GM13976 (cell line): ENCODE measurements around the gene WDFY4.

ENCODE experiments used
- DNase-seq: peaks from one replicate; pipeline ENCODE4 v3.0.0; 2012; ENCODE audit warnings: low spot score
- in situ Hi-C: fragments of 300-500 bp; cut with MboI; formaldehyde crosslinking; loops from one replicate; pipeline ENCODE4 v1.12.0; 2022; ENCODE audit warnings: low sequenced_read_pairs, mixed read lengths, inconsistent platforms; ENCODE audit not compliant: unreplicated experiment
- TF ChIP-seq, protein P1 (sequence below): IDR thresholded peaks from 2 replicates; pipeline ENCODE4 v1.5.1; 2012; ENCODE audit warnings: borderline replicate concordance, mild to moderate bottlenecking; ENCODE audit not compliant: insufficient read depth; ENCODE audit errors: extremely low read depth, missing control alignments, control extremely low read depth

WDFY4 gene

GRCh38 chr10:48704156-48704555 is 19.5 kb downstream of the WDFY4 start:
- in situ Hi-C loops = no loop called here
- TF ChIP-seq, protein P1, sequence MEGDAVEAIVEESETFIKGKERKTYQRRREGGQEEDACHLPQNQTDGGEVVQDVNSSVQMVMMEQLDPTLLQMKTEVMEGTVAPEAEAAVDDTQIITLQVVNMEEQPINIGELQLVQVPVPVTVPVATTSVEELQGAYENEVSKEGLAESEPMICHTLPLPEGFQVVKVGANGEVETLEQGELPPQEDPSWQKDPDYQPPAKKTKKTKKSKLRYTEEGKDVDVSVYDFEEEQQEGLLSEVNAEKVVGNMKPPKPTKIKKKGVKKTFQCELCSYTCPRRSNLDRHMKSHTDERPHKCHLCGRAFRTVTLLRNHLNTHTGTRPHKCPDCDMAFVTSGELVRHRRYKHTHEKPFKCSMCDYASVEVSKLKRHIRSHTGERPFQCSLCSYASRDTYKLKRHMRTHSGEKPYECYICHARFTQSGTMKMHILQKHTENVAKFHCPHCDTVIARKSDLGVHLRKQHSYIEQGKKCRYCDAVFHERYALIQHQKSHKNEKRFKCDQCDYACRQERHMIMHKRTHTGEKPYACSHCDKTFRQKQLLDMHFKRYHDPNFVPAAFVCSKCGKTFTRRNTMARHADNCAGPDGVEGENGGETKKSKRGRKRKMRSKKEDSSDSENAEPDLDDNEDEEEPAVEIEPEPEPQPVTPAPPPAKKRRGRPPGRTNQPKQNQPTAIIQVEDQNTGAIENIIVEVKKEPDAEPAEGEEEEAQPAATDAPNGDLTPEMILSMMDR = no peak
- no peak for DNase-seq

DNA sequence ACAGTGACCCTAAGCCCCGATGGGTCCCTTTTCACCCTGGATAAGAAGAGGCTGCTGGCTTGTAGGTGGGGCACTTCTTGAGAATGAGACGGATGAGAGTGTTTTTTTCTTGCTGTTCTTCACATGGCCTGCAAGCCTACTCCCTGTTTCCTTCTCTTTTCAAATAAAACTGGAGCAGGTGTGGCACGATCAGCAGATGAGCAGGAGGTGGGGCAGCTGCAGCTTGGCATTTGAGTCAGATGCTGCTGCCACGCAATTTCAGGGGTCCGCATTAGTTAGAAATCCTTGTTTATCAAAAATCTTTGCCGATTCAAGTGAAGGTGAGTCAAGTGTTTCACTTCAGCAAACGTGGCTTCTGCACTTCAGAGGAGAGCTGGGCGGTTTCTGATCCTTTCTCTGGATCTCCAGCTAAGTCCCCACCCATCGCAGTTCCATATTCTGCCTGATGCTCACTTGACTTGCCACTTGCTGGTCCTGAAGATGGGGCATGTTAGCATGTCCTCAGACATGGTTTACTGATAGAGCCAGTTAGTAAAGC is 20.8 kb downstream of the WDFY4 start:
- in situ Hi-C loops = no loop called here
- TF ChIP-seq, protein P1 = no peak
- DNase-seq = no peak

DNA sequence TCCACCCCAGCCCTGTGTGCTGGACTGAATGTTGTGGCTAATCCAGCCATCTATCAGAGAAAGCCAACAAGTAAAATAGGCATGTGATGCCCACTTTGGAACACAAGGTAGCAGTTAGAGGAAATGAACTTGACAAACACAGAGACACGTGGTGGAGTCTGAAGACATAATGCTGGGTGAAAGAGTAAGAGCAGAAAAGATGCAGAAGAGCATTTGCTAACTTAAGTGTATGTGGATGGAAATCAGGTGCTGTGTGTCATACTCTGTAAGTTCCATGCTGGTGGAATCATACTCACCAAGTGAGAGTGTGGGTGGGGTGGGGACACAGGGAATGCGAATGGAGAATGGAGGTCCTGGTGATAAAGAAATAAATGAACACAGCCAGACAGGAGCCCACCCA is 22.8 kb downstream of the WDFY4 start:
- in situ Hi-C loops = no loop called here
- TF ChIP-seq, protein P1 = no peak
- DNase-seq = no peak

- in situ Hi-C loops = no loop called here
- TF ChIP-seq, protein P1 = no peak
- DNase-seq = no peak
These were observed 23.5 kb downstream of the WDFY4 start for GRCh38 chr10:48708144-48708543.

DNA sequence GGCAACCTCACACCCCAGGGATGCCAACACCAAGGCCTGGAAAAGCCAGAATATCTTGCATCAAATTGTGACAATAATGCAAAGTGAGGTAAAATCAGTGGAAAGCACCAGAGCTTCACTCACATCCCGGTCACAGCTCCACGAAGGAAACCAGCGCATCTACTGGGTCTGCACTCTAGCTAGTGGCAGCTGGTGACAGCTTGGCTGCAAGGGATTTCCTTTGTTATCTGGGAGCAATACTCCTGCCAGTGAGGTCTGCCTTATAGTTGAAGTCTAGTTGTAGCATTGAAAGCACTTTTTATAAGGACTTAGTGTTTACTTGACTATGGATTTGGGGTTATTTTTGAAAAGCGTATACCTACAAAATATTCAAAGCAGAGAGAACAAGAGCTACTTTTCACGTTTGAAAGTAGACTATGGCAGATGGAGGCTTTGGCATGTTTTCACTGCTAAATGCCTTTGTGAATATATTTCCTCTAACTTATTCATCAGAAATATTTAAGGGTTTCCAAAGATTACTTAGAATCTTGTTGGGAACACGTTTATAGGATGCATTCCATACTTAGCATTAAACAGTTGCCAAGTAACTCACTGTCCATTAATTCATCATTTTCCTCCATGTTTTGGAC is 26.1 kb downstream of the WDFY4 start:
- in situ Hi-C loops = no loop called here
- no peak for DNase-seq
- TF ChIP-seq, protein P1 = no peak

GRCh38 chr10:48711830-48712229 is 27.2 kb downstream of the WDFY4 start:
- TF ChIP-seq, protein P1 = no peak
- DNase-seq = no peak
- in situ Hi-C loops = no loop called here

- in situ Hi-C loops = no loop called here
- DNase-seq = no peak
- TF ChIP-seq, protein P1 = no peak
These were observed 29.4 kb downstream of the WDFY4 start for GRCh38 chr10:48714088-48714487.
